ENCODE data around the gene SAG. TPM values are rescaled to one million over a fixed set of nuclear protein-coding genes. Genes with fewer than 3 reads are reported as not detected.

The SAG gene
- total and polyA plus RNA-seq, 2 experiments from 2014 or later: not detected

GRCh38 chr2:233384811-233385488 is 77.3 kb downstream of the SAG start:
- Histone ChIP-seq H3F3A (replicated peaks; ENCODE audit: low read depth) (no peaks in the 10 kb centered on the region), H3K79me2 (replicated peaks; ENCODE audit: insufficient read depth) (peaks cover 62% of the 10 kb centered on the region), H3K27ac (ENCODE audit: low read depth) (no peak overlapping the region), H3K27me3 (ENCODE audit: insufficient read depth) (no peaks in the 10 kb centered on the region), H3K9me2 (ENCODE audit: insufficient read depth) (no peaks in the 10 kb centered on the region), H4K20me1 (replicated peaks; ENCODE audit: insufficient read depth) (peaks cover 17% of the 10 kb centered on the region), H2AFZ (no peak overlapping the region), H3K4me3 (no peak overlapping the region), H3K36me3 (ENCODE audit: insufficient read depth) (no peaks in the 10 kb centered on the region), H3K4me1 (ENCODE audit: insufficient read depth) (no peaks in the 10 kb centered on the region), H3K4me2 (no peak overlapping the region)
- Mint-ChIP-seq H3K27ac (peak overlapping the region; percentile 20; the same call in 1 of the 2 replicates), H3K9me3 (no peaks in the 10 kb centered on the region), H3K27me3 (ENCODE audit: insufficient read depth, low read depth, poor library complexity) (peaks cover 6% of the 10 kb centered on the region), H3K36me3 (ENCODE audit: low read depth) (peaks cover under 1% of the 10 kb centered on the region; the same call in 2 of the 3 replicates), H3K4me3 (no peak overlapping the region), H3K4me1 (peaks cover 33% of the 10 kb centered on the region)
- DNase-seq (ENCODE audit: low spot score) (no peak), ATAC-seq (peak; percentile 55)
- TF ChIP-seq EZH2 (IDR thresholded peaks at IDR 0.05; ENCODE audit: low read depth, unreplicated experiment) (no peak), NANOG (IDR thresholded peaks at IDR 0.05; ENCODE audit: borderline replicate concordance) (no peak), EZH2phosphoT487 (IDR thresholded peaks at IDR 0.05; ENCODE audit: unreplicated experiment) (no peak), CREB1 (CRISPR knock-in tag; IDR thresholded peaks at IDR 0.05; ENCODE audit: low read depth) (no peak), ETS1 (IDR thresholded peaks at IDR 0.05) (no peak), JUNB (IDR thresholded peaks at IDR 0.05; ENCODE audit: unreplicated experiment) (no peak), POLR2AphosphoS5 (IDR thresholded peaks at IDR 0.05; ENCODE audit: low read depth) (no peak), ZNF331 (CRISPR knock-in tag; IDR thresholded peaks at IDR 0.05; ENCODE audit: low read depth) (no peak)
- TF ChIP-seq, protein P1, sequence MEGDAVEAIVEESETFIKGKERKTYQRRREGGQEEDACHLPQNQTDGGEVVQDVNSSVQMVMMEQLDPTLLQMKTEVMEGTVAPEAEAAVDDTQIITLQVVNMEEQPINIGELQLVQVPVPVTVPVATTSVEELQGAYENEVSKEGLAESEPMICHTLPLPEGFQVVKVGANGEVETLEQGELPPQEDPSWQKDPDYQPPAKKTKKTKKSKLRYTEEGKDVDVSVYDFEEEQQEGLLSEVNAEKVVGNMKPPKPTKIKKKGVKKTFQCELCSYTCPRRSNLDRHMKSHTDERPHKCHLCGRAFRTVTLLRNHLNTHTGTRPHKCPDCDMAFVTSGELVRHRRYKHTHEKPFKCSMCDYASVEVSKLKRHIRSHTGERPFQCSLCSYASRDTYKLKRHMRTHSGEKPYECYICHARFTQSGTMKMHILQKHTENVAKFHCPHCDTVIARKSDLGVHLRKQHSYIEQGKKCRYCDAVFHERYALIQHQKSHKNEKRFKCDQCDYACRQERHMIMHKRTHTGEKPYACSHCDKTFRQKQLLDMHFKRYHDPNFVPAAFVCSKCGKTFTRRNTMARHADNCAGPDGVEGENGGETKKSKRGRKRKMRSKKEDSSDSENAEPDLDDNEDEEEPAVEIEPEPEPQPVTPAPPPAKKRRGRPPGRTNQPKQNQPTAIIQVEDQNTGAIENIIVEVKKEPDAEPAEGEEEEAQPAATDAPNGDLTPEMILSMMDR (conservative IDR thresholded peaks at IDR 0.05; ENCODE audit: low read depth in 2 of 2): no peak
- TF ChIP-seq, protein P2, sequence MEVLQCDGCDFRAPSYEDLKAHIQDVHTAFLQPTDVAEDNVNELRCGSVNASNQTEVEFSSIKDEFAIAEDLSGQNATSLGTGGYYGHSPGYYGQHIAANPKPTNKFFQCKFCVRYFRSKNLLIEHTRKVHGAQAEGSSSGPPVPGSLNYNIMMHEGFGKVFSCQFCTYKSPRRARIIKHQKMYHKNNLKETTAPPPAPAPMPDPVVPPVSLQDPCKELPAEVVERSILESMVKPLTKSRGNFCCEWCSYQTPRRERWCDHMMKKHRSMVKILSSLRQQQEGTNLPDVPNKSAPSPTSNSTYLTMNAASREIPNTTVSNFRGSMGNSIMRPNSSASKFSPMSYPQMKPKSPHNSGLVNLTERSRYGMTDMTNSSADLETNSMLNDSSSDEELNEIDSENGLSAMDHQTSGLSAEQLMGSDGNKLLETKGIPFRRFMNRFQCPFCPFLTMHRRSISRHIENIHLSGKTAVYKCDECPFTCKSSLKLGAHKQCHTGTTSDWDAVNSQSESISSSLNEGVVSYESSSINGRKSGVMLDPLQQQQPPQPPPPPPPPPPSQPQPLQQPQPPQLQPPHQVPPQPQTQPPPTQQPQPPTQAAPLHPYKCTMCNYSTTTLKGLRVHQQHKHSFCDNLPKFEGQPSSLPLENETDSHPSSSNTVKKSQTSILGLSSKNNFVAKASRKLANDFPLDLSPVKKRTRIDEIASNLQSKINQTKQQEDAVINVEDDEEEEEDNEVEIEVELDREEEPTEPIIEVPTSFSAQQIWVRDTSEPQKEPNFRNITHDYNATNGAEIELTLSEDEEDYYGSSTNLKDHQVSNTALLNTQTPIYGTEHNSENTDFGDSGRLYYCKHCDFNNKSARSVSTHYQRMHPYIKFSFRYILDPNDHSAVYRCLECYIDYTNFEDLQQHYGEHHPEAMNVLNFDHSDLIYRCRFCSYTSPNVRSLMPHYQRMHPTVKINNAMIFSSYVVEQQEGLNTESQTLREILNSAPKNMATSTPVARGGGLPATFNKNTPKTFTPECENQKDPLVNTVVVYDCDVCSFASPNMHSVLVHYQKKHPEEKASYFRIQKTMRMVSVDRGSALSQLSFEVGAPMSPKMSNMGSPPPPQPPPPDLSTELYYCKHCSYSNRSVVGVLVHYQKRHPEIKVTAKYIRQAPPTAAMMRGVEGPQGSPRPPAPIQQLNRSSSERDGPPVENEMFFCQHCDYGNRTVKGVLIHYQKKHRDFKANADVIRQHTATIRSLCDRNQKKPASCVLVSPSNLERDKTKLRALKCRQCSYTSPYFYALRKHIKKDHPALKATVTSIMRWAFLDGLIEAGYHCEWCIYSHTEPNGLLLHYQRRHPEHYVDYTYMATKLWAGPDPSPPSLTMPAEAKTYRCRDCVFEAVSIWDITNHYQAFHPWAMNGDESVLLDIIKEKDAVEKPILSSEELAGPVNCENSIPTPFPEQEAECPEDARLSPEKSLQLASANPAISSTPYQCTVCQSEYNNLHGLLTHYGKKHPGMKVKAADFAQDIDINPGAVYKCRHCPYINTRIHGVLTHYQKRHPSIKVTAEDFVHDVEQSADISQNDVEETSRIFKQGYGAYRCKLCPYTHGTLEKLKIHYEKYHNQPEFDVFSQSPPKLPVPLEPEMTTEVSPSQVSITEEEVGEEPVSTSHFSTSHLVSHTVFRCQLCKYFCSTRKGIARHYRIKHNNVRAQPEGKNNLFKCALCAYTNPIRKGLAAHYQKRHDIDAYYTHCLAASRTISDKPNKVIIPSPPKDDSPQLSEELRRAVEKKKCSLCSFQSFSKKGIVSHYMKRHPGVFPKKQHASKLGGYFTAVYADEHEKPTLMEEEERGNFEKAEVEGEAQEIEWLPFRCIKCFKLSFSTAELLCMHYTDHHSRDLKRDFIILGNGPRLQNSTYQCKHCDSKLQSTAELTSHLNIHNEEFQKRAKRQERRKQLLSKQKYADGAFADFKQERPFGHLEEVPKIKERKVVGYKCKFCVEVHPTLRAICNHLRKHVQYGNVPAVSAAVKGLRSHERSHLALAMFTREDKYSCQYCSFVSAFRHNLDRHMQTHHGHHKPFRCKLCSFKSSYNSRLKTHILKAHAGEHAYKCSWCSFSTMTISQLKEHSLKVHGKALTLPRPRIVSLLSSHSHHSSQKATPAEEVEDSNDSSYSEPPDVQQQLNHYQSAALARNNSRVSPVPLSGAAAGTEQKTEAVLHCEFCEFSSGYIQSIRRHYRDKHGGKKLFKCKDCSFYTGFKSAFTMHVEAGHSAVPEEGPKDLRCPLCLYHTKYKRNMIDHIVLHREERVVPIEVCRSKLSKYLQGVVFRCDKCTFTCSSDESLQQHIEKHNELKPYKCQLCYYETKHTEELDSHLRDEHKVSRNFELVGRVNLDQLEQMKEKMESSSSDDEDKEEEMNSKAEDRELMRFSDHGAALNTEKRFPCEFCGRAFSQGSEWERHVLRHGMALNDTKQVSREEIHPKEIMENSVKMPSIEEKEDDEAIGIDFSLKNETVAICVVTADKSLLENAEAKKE (CRISPR knock-in tag; IDR thresholded peaks at IDR 0.05): no peak
